Measurements from ENCODE around the gene RDH12.

The RDH12 gene

GRCh38 chr14:67749341-67750084 is 47.8 kb downstream of the RDH12 start:
- no peak for DNase-seq (ENCODE audit: extremely low spot score)
- CTCF ChIA-PET, result interaction anchor here (0.6 to 2.4 kb wide), 4 partner anchors 10 to 179 kb away, joined by 3 to 8 read pairs (median 4); no protein-coding TSS in a partner anchor
- POLR2A ChIA-PET, result no interaction called here
- no peak for TF ChIP-seq CTCF (IDR thresholded peaks at IDR 0.05; ENCODE audit: control extremely low read depth, extremely low read depth, low read depth, missing control alignments)

DNA sequence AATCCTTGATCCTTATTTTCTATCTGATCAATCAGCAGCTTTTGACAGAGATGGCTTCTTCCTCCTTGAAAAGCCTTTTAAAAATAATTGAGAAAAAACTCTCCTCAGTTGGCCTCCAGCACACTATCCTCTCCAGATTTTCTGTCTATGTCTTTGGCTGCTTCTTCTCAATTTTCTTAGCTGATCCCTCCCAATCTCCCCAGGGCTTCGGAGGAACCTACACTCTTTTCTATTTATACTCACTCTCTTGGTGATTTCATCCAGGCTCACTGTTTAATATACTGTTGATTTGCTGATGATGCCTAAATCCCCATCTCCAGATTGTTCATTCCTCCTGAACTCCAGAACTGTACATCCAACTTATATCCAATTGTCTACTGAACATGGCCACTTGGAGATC is 54.8 kb downstream of the RDH12 start:
- TF ChIP-seq CTCF (IDR thresholded peaks at IDR 0.05; ENCODE audit: control extremely low read depth, extremely low read depth, low read depth, missing control alignments), result no peak
- CTCF ChIA-PET, result interaction anchor here (1.1 kb wide), 1 partner anchor 11 kb away, joined by 3 read pairs; no protein-coding TSS in a partner anchor
- no peak for DNase-seq (ENCODE audit: extremely low spot score)
- POLR2A ChIA-PET, result no interaction called here

- DNase-seq (ENCODE audit: extremely low spot score), result no peak
- ChIA-PET POLR2A (no interaction called here), CTCF (no interaction called here)
- TF ChIP-seq CTCF (IDR thresholded peaks at IDR 0.05; ENCODE audit: control extremely low read depth, extremely low read depth, low read depth, missing control alignments), result no peak
Observed at GRCh38 chr14:67757175-67757574, 55.5 kb downstream of the RDH12 start.

- ChIA-PET CTCF (interaction anchor here (1.1 to 1.4 kb wide), 4 partner anchors 10 to 16 kb away, joined by 3 read pairs; no protein-coding TSS in a partner anchor), POLR2A (no interaction called here)
- no peak for TF ChIP-seq CTCF (IDR thresholded peaks at IDR 0.05; ENCODE audit: control extremely low read depth, extremely low read depth, low read depth, missing control alignments)
- DNase-seq (ENCODE audit: extremely low spot score), result no peak
Observed at GRCh38 chr14:67759916-67760315, 58.2 kb downstream of the RDH12 start.

DNA sequence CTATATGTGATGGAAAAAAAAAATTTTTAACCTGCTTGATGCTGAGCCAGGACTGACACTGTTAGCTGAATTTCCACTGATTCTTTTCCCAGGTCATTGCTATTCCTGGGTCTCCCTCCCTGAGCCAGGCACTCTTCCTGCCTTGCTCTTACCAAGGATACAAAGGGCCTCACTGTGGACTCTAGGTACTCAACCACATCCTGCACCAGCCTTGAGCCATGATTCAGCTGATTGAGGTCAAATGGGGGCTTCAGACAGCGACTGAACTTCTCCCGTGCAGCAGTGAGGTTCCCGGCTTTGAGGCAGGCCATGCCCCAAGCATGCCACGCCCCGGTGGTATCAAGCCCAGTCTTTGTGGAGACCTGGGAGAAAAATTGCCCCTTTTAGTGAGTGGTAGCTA is 60.4 kb downstream of the RDH12 start:
- no peak for DNase-seq (ENCODE audit: extremely low spot score)
- ChIA-PET POLR2A (no interaction called here), CTCF (interaction anchor here (1.2 kb wide), 1 partner anchor 9 kb away, joined by 3 read pairs; no protein-coding TSS in a partner anchor)
- TF ChIP-seq CTCF (IDR thresholded peaks at IDR 0.05; ENCODE audit: control extremely low read depth, extremely low read depth, low read depth, missing control alignments), result no peak

DNA sequence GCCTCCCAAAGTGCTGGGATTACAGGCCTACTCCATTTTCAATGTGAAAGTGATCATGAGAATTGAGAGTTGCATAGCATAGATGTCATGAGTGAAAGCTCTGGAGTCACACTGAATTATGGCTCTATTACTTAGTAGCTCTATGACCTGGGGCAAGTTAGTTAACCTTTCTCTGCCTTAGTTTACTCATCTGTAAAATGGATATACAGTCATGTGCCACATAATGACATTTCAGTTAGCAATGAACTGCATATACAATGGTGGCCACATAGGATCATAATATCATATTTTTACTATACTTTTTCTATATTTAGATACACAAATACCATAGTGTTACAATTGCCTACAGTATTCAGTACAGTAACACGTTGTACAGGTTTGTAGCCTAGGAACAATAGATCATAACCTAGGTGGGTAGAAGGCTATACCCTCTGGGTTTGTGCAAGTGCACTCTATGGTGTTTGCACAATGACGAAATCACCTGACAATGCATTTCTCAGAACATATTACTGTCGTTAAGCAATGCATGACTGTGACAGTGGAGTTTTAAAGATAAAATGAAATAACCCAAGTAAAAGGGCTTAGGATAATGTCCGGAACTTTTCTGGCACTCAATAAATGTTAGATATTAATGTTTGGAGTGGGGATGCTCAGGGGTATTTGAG is 61.6 kb downstream of the RDH12 start:
- TF ChIP-seq CTCF (IDR thresholded peaks at IDR 0.05; ENCODE audit: control extremely low read depth, extremely low read depth, low read depth, missing control alignments), result no peak
- CTCF ChIA-PET, result no interaction called here
- POLR2A ChIA-PET, result no interaction called here
- DNase-seq (ENCODE audit: extremely low spot score), result no peak

All from GM10248 (cell line).